HEK293 (cell line): ENCODE data around the gene FICD.

Source experiments
- CTCF ChIA-PET: fragments of 350-600 bp; formaldehyde crosslinking; extraction: SDS; loops from one replicate; lab custom pipeline; 2021; ENCODE audit warnings: antibody characterized with exemption; lab: Yijun Ruan, JAX
- POLR2A ChIA-PET: fragments of 300-600 bp; formaldehyde crosslinking; extraction: SDS; loops from one replicate; lab custom pipeline; 2020; ENCODE audit warnings: antibody characterized with exemption, inconsistent platforms; lab: Yijun Ruan, JAX
- H3K27ac ChIP-seq: fragments of 200-500 bp; sonication (Bioruptor generic); 2 replicates; pipeline ENCODE4 v1.5.1; 2014; ENCODE audit warnings: low read depth, low read length, control low read depth, inconsistent platforms; ENCODE audit errors: extremely low read depth
- H3K36me3 ChIP-seq, 2 experiments: fragments of 200-500 bp in 1 of 2; sonication (Bioruptor generic) in 1 of 2; 1 replicate in 1 of 2; 2 replicates in 1 of 2; pipeline ENCODE4 v1.5.1; 2014 to 2017; ENCODE audit warnings: inconsistent platforms in 2 of 2, low read length in 2 of 2; ENCODE audit not compliant: control insufficient read depth in 2 of 2, insufficient read depth in 1 of 2
- H3K4me1 ChIP-seq: fragments of 200-500 bp; sonication (Bioruptor generic); 2 replicates; pipeline ENCODE4 v1.5.1; 2014; ENCODE audit warnings: mild to moderate bottlenecking, low read length, inconsistent platforms; ENCODE audit not compliant: control insufficient read depth, insufficient read depth
- H3K4me3 ChIP-seq: 2 replicates; pipeline ENCODE4 v1.5.1; 2011; ENCODE audit warnings: low read depth, mild to moderate bottlenecking, control low read depth, low read length, moderate library complexity
- H3K9me3 ChIP-seq: fragments of 200-500 bp; sonication (Bioruptor generic); 2 replicates; pipeline ENCODE4 v1.5.1; 2014; ENCODE audit warnings: low read depth, low read length, inconsistent platforms; ENCODE audit not compliant: control insufficient read depth, insufficient read depth
- BCL11A ChIP-seq: fragments of 450-650 bp; formaldehyde crosslinking; IDR thresholded peaks from 2 replicates; pipeline ENCODE4 v1.5.1; 2016; ENCODE audit warnings: low read depth, missing biosample characterization, missing genetic modification characterization
- BCL11B ChIP-seq: fragments of 450-650 bp; formaldehyde crosslinking; IDR thresholded peaks from 2 replicates; pipeline ENCODE4 v1.5.1; 2016; ENCODE audit warnings: low read depth, missing biosample characterization, missing genetic modification characterization
- GLIS2 ChIP-seq: fragments of 450-650 bp; formaldehyde crosslinking; IDR thresholded peaks from 2 replicates; pipeline ENCODE4 v1.5.1; 2016; ENCODE audit warnings: missing biosample characterization, missing genetic modification characterization
- KLF16 ChIP-seq: fragments of 450-650 bp; formaldehyde crosslinking; IDR thresholded peaks from 2 replicates; pipeline ENCODE4 v1.5.1; 2017; ENCODE audit warnings: missing biosample characterization, missing genetic modification characterization
- KLF8 ChIP-seq: fragments of 450-650 bp; formaldehyde crosslinking; IDR thresholded peaks from 2 replicates; pipeline ENCODE4 v1.5.1; 2016; ENCODE audit warnings: missing biosample characterization, missing genetic modification characterization
- SALL2 ChIP-seq: fragments of 450-650 bp; formaldehyde crosslinking; IDR thresholded peaks from 2 replicates; pipeline ENCODE4 v1.5.0; 2017; ENCODE audit warnings: missing biosample characterization, mild to moderate bottlenecking, missing genetic modification characterization, borderline replicate concordance
- YY2 ChIP-seq: fragments of 450-650 bp; formaldehyde crosslinking; IDR thresholded peaks from 2 replicates; pipeline ENCODE4 v1.5.1; 2016; ENCODE audit warnings: missing biosample characterization, missing genetic modification characterization
- ZBTB26 ChIP-seq: fragments of 450-650 bp; formaldehyde crosslinking; optimal IDR thresholded peaks from 2 replicates; pipeline ENCODE3; 2016; ENCODE audit warnings: missing biosample characterization, mild to moderate bottlenecking, missing genetic modification characterization
- ZFHX2 ChIP-seq: fragments of 450-650 bp; formaldehyde crosslinking; conservative IDR thresholded peaks from 2 replicates; pipeline ENCODE4 v1.5.1; 2016; ENCODE audit warnings: missing biosample characterization, missing genetic modification characterization
- ZFP3 ChIP-seq: fragments of 450-650 bp; formaldehyde crosslinking; IDR thresholded peaks from 2 replicates; pipeline ENCODE4 v1.5.1; 2016; ENCODE audit warnings: low read depth, missing biosample characterization, missing genetic modification characterization
- ZNF202 ChIP-seq: fragments of 450-650 bp; formaldehyde crosslinking; IDR thresholded peaks from 2 replicates; pipeline ENCODE4 v1.5.1; 2016; ENCODE audit warnings: missing biosample characterization, missing genetic modification characterization, borderline replicate concordance
- ZNF211 ChIP-seq: fragments of 450-650 bp; formaldehyde crosslinking; IDR thresholded peaks from 2 replicates; pipeline ENCODE4 v1.5.1; 2016; ENCODE audit warnings: low read depth, missing biosample characterization, missing genetic modification characterization
- ZNF221 ChIP-seq: fragments of 450-650 bp; formaldehyde crosslinking; IDR thresholded peaks from 2 replicates; pipeline ENCODE4 v1.5.1; 2017; ENCODE audit warnings: missing biosample characterization, missing genetic modification characterization, borderline replicate concordance
- ZNF302 ChIP-seq: fragments of 450-650 bp; formaldehyde crosslinking; IDR thresholded peaks from 2 replicates; pipeline ENCODE4 v1.5.1; 2016; ENCODE audit warnings: missing biosample characterization, missing genetic modification characterization, low read depth
- ZNF48 ChIP-seq: fragments of 450-650 bp; formaldehyde crosslinking; IDR thresholded peaks from 2 replicates; pipeline ENCODE4 v1.5.1; 2016; ENCODE audit warnings: missing biosample characterization, missing genetic modification characterization
- ZNF544 ChIP-seq: fragments of 450-650 bp; formaldehyde crosslinking; IDR thresholded peaks from 2 replicates; pipeline ENCODE4 v1.5.0; 2017; ENCODE audit warnings: missing biosample characterization, missing genetic modification characterization
- ZNF549 ChIP-seq: fragments of 450-650 bp; IDR thresholded peaks from 2 replicates; pipeline ENCODE4 v1.5.1; 2018; ENCODE audit warnings: missing biosample characterization, missing genetic modification characterization, mild to moderate bottlenecking, inconsistent platforms, moderate library complexity
- ZNF654 ChIP-seq: fragments of 450-650 bp; formaldehyde crosslinking; IDR thresholded peaks from 2 replicates; pipeline ENCODE4 v1.5.1; 2016; ENCODE audit warnings: low read depth, missing biosample characterization, missing genetic modification characterization
- ZNF677 ChIP-seq: fragments of 450-650 bp; IDR thresholded peaks from 2 replicates; pipeline ENCODE4 v1.5.0; 2018; ENCODE audit warnings: missing biosample characterization, mild to moderate bottlenecking, missing genetic modification characterization, moderate library complexity
- ZXDB ChIP-seq: fragments of 450-650 bp; formaldehyde crosslinking; IDR thresholded peaks from 2 replicates; pipeline ENCODE4 v1.5.1; 2016; ENCODE audit warnings: missing biosample characterization, missing genetic modification characterization
- TF ChIP-seq, protein P1 (sequence below): fragments of 450-650 bp; formaldehyde crosslinking; IDR thresholded peaks from 2 replicates; pipeline ENCODE4 v1.5.1; 2016; ENCODE audit warnings: missing biosample characterization, missing genetic modification characterization

Gene FICD

DNA sequence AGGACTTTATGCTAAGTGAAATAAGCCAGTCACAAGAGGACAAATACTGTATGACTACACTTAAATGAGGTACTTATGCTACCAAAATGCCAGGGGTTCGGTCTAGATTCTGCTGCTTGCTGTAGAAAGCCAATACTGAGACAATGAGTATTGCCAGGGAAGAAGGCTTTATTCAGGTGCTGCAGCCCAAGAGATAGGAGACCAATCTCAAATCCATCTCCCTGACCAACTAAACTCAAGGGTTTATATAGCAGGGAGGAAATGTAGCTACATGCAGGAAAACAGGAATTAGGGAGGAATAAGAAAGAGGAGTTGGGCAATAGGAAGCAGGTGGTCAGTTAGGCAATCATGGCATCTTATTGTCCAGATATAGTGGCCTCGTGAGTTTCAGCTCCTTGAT is 12.2 kb upstream of the FICD start:
- Histone ChIP-seq H3K4me1 (no peaks in the 10 kb centered on the region), H3K4me3 (no peak overlapping the region), H3K36me3 (no peaks in the 10 kb centered on the region), H3K9me3 (no peaks in the 10 kb centered on the region), H3K27ac (no peak overlapping the region)
- CTCF ChIA-PET, result interaction anchor here (0.6 kb wide), 1 partner anchor 433 kb away, joined by 3 read pairs; no protein-coding TSS in a partner anchor
- POLR2A ChIA-PET, result no interaction called here
- TF ChIP-seq ZNF654 (tag by site-specific recombination), result no peak
- TF ChIP-seq ZNF677 (tag by site-specific recombination), result no peak
- TF ChIP-seq ZNF221, result no peak
- TF ChIP-seq BCL11A (tag by site-specific recombination), result no peak
- TF ChIP-seq, protein P1, sequence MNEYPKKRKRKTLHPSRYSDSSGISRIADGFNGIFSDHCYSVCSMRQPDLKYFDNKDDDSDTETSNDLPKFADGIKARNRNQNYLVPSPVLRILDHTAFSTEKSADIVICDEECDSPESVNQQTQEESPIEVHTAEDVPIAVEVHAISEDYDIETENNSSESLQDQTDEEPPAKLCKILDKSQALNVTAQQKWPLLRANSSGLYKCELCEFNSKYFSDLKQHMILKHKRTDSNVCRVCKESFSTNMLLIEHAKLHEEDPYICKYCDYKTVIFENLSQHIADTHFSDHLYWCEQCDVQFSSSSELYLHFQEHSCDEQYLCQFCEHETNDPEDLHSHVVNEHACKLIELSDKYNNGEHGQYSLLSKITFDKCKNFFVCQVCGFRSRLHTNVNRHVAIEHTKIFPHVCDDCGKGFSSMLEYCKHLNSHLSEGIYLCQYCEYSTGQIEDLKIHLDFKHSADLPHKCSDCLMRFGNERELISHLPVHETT (tag by site-specific recombination), result no peak
- TF ChIP-seq ZNF549 (tag by site-specific recombination), result no peak
- no peak for TF ChIP-seq ZNF211
- no peak for TF ChIP-seq ZNF48 (tag by site-specific recombination)
- TF ChIP-seq GLIS2, result no peak
- TF ChIP-seq KLF16 (tag by site-specific recombination), result no peak
- TF ChIP-seq ZNF544, result no peak
- TF ChIP-seq ZNF202 (tag by site-specific recombination), result no peak

- no peak overlapping the region for H3K27ac ChIP-seq
- no peaks in the 10 kb centered on the region for H3K9me3 ChIP-seq
- ChIA-PET CTCF (interaction anchor here (1.4 kb wide), 1 partner anchor 9 kb away, joined by 5 read pairs; no protein-coding TSS in a partner anchor), POLR2A (no interaction called here)
- no peak overlapping the region for H3K4me3 ChIP-seq
- no peaks in the 10 kb centered on the region for H3K36me3 ChIP-seq
- no peaks in the 10 kb centered on the region for H3K4me1 ChIP-seq
- TF ChIP-seq ZNF677 (tag by site-specific recombination) (no peak), YY2 (tag by site-specific recombination) (no peak), SALL2 (no peak), ZXDB (tag by site-specific recombination) (no peak), ZNF302 (tag by site-specific recombination) (no peak), ZFHX2 (tag by site-specific recombination) (no peak), GLIS2 (no peak)
Observed at GRCh38 chr12:108505129-108505528, 9.9 kb upstream of the FICD start.

DNA sequence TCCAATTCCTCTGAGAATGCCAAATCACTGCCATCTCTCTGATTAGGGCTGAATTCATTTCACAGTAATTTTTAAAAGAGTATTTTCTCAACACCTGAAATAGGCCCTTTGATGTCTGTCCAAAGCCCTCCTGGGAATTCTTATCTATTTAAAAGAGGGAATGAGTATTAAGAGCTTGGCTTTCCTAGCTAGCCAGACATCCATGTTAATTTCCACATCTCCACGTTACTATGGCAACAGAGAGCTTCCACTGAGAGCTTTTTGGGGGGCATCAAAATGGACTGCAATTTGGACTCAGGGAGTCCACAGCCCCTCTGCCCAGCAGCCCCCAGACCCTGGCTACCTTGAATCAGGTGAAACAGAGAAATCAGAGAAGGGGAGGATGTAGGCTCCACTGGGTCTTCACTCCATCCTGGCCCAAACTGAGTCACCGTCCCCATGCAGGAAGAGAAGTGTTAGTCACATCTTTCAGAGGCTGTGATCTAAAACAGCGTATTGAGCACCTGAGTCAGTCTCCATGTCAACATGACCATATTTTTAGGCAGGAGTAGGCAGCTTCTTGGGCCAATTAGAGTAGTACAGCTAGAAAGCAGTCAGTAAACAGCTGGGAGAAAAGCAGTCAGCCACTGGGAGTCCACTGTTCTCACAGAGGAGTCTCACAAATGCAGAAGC is 7.0 kb upstream of the FICD start:
- no peaks in the 10 kb centered on the region for H3K4me1 ChIP-seq
- H3K4me3 ChIP-seq, result no peak overlapping the region
- CTCF ChIA-PET, result interaction anchor here (0.6 to 2.5 kb wide), 5 partner anchors 13 to 516 kb away, joined by 3 to 10 read pairs (median 3); no protein-coding TSS in a partner anchor
- H3K36me3 ChIP-seq, result no peaks in the 10 kb centered on the region
- no peak for TF ChIP-seq ZBTB26 (tag by site-specific recombination)
- TF ChIP-seq KLF8, result no peak
- TF ChIP-seq BCL11B (tag by site-specific recombination), result no peak
- TF ChIP-seq ZFP3, result no peak
- H3K9me3 ChIP-seq, result no peaks in the 10 kb centered on the region
- no peak overlapping the region for H3K27ac ChIP-seq
- POLR2A ChIA-PET, result no interaction called here
